Neural cell (in vitro differentiated cells): ENCODE measurements around the gene BARHL2.
A peak's percentile ranks its signal among the peaks of the same experiment; 100 is the strongest.

Source experiments
- CTCF ChIP-seq: fragments of 450-650 bp; IDR thresholded peaks from 2 replicates; pipeline ENCODE4 v1.5.1; 2014; ENCODE audit warnings: antibody characterized with exemption, mild to moderate bottlenecking, moderate library complexity; ENCODE audit not compliant: poor library complexity, severe bottlenecking
- EZH2 ChIP-seq: fragments of 200-600, 300-800 bp; shearing (Covaris generic), sonication (generic); IDR thresholded peaks from 2 replicates; pipeline ENCODE4 v1.6.1; 2014; ENCODE audit warnings: antibody characterized with exemption, low read length, borderline replicate concordance, mild to moderate bottlenecking; ENCODE audit not compliant: insufficient read depth, poor library complexity, severe bottlenecking
- POLR2AphosphoS5 ChIP-seq: IDR thresholded peaks from 2 replicates; pipeline ENCODE4 v1.6.1; 2012
- RAD21 ChIP-seq: fragments of 450-650 bp; conservative IDR thresholded peaks from 2 replicates; pipeline ENCODE4 v1.6.1; 2014; ENCODE audit warnings: antibody characterized with exemption, mild to moderate bottlenecking, moderate library complexity

- TF ChIP-seq EZH2 (no peak), CTCF (no peak), POLR2AphosphoS5 (peak; percentile 34), RAD21 (no peak)
Observed at GRCh38 chr1:90728502-90729287, 11.6 kb upstream of the BARHL2 start.
